NK-92 (cell line): ENCODE measurements around the gene TBCB.
"Not testable (repeated sequence)": the region's sequence is repeated elsewhere in the genome, so short reads cannot be mapped to it uniquely, and the experiment has no call there.

Experiments used
- DNase-seq: peaks from one replicate; lab custom pipeline; 2025; ENCODE audit not compliant: unreplicated experiment; lab: John Stamatoyannopoulos, UW

The TBCB gene

GRCh38 chr19:36101550-36102327 is 13.5 kb upstream of the TBCB start:
- no peak for DNase-seq

GRCh38 chr19:36103040-36103626 is 12.1 kb upstream of the TBCB start:
- DNase-seq, result no peak

GRCh38 chr19:36103842-36104552 is 11.3 kb upstream of the TBCB start:
- no peak for DNase-seq

GRCh38 chr19:36106441-36106840 is 8.8 kb upstream of the TBCB start:
- DNase-seq, result no peak

- no peak for DNase-seq
These were observed 8.3 kb upstream of the TBCB start for GRCh38 chr19:36106991-36107390.

- DNase-seq, result no peak
These were observed 6.6 kb upstream of the TBCB start for GRCh38 chr19:36108684-36109083.

GRCh38 chr19:36110487-36111199 is 4.6 kb upstream of the TBCB start, which contains the start of gene OVOL3:
OVOL3 (plus strand) TSS chr19:36111143; CDS start chr19:36111203, 60 bp downstream.
- no peak for DNase-seq

DNA sequence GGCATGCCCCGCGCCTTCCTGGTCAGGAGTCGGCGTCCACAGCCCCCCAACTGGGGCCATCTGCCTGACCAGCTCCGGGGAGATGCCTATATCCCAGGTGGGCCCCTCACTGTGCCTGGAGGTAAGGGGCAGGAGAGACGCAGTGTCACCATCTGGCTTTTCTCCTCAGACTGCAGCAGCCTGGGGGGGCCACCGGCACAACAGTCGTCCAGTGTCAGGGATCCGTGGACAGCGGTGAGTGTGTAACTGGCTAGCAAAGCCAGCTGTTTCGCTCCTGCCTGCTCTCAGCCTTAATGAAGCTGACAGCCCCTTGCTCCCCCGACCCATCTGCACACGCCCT is 4.1 kb upstream of the TBCB start:
- no peak for DNase-seq

DNA sequence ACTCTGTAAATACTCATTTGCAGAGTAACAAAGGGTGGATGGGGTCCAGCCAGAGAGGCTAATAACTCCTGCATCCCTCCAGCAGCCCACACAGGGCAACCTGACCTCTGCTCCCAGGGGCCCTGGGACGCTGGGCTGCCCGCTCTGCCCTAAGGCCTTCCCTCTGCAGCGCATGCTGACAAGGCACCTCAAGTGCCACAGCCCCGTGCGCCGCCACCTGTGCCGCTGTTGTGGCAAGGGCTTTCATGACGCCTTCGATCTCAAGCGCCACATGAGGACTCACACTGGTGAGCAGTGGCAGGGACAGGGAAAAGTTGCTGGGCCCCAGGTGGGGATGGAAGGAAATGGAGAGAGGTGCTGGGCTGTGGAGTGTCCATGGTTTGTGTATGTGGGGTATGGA is 2.6 kb upstream of the TBCB start:
- DNase-seq, result no peak

DNA sequence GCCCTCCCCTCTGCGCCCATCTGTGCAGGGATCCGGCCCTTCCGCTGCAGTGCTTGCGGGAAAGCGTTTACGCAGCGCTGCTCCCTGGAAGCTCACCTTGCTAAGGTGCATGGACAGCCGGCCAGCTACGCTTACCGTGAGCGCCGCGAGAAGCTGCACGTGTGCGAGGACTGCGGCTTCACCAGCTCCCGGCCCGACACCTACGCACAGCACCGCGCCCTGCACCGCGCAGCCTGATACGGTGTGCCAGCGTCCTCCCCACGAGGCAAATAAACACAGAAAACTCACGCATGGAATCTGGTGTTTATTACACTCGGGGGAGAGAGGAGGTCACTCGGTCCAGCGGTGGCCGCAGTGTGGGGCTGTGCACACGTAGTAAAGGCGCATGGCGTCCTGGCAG is 1.8 kb upstream of the TBCB start:
- no peak for DNase-seq

DNA sequence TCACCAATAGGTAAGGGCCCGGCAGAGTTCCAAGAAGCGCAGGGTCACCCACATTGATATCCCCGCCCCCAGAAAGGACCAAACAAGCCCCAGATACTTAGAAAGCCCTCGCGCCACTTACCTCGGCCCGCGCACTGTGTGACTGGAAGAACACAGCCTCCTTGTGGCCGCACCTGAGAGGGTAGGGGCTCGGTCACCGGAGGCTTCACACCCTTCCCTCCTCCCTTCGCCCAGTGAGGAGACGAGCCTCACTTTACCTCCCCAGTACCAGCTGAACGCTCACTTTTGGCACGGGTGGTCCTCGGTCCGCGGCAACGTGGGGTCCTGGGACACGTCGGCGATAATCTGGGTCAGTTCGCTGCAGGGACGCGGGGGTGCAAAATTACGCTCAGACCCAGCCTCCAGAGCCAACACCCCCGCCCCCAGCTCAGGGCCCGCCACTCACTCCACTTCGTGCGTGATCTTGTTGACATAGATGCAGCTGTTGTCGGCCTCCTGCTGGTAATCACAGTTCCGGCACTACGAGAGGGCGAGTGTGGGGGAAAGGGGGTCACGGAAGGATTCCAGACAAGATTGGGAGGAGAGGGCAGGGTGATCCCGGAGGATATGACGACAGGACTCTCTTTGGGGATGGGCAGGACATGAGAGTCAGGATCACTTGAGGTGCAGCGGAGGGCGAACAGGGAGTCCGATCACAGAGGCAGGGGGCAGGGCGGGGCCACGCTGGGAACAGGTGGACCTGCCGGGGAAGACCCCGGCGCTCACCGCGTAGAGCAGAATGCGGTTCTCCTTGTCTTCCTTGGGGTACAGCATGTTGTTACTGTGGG is 1.2 kb upstream of the TBCB start:
- no peak for DNase-seq

GRCh38 chr19:36114721-36115452 is 381 bp upstream of the TBCB start, which contains the start of gene POLR2I:
POLR2I (minus strand) TSS chr19:36114875; CDS start chr19:36114856, 19 bp downstream.
- DNase-seq, result peak; percentile 98

DNA sequence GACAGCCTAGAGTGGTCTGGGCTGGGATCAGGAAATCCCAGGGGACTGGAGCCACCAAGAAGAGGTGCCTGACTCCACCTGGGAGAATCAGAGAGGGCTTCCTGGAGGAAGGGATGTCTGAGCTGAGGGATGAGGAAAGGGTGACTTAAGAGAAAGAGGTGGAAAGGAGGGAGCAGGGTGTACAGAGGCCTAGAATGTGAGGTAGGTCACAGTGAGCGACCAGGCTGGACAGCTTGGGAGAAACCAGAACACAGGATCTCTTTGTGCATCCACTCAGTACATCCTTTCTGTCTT is 1.0 kb downstream of the TBCB start:
- DNase-seq, result no peak

DNA sequence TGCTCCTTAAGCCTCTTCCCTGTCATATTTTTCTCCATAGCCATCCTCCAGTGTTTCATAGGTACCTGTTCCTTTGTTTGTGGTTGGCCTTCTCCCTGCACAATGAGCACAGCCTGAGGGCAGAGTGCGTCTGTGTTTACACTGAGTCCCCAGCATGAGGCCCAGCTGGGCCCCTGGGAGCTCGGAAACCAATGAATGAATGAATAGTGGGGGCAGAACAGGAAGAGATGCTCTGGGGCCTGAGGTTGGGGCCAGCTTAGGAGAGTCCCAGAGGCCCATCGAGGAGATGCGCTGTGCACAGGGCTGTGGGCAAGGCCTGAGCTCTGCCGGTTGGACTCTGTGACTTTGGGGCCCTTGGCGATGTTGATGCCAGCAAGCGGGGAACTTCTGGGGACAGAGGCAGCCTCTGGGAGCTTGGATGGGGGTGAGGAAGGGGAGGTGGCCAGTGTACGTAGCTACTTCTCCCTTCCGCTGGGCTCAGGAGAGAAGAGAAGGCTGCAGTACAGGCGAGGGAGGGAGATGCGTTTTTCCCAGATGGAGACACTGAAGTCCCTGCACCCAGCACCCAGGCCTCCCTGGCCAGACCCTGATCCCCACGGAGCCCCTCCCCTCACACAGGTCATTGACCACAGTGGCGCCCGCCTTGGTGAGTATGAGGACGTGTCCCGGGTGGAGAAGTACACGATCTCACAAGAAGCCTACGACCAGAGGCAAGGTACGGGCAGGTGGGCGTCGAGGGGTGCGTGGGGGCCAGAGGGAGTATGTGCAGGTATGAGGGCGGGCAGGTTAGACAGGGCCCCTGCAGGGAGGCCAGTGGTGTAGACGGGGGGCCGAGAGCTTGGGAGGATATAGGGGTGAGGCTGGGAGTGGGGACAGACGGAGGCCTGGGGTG is 5.1 kb downstream of the TBCB start:
- DNase-seq, result no peak

GRCh38 chr19:36120984-36121358 is 5.7 kb downstream of the TBCB start:
- DNase-seq, result no peak

- no peak for DNase-seq
These were observed 6.3 kb downstream of the TBCB start for GRCh38 chr19:36121486-36122124.

DNA sequence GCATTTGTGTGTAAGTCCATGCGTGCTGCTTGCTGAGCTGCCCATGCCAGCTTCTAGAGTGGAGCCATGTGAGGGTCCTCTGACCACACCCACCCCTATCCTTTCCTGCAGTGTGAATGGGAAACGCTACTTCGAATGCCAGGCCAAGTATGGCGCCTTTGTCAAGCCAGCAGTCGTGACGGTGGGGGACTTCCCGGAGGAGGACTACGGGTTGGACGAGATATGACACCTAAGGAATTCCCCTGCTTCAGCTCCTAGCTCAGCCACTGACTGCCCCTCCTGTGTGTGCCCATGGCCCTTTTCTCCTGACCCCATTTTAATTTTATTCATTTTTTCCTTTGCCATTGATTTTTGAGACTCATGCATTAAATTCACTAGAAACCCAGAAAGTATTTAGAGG is 10.3 kb downstream of the TBCB start:
- DNase-seq, result no peak

- DNase-seq, result no peak
These were observed 13.1 kb downstream of the TBCB start for GRCh38 chr19:36128392-36128736.

DNA sequence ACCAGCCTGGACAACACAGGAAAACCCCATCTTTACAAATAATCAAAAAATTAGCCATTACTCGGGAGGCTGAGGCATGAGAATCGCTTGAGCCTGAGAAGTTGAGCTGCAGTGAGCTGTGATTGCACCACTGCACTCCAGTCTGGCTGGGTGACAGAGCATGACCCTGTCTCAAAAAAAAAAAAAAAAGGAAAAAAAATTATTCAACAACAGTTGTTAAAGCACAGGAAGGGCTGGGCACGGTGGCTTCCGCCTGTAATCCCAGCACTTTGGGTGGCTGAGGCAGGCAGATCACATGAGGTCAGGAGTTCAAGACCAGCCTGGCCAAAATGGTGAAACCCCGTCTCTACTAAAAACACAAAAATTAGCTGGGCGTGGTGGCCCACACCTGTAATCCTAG is 16.0 kb downstream of the TBCB start:
- DNase-seq, result not testable (repeated sequence)
